ENCODE measurements around the gene KCNJ3. TPM values are rescaled to one million over a fixed set of nuclear protein-coding genes. Genes with fewer than 3 reads are reported as not detected.
A peak's percentile ranks its signal among the peaks of the same experiment; 100 is the strongest.

The KCNJ3 gene, protein sequence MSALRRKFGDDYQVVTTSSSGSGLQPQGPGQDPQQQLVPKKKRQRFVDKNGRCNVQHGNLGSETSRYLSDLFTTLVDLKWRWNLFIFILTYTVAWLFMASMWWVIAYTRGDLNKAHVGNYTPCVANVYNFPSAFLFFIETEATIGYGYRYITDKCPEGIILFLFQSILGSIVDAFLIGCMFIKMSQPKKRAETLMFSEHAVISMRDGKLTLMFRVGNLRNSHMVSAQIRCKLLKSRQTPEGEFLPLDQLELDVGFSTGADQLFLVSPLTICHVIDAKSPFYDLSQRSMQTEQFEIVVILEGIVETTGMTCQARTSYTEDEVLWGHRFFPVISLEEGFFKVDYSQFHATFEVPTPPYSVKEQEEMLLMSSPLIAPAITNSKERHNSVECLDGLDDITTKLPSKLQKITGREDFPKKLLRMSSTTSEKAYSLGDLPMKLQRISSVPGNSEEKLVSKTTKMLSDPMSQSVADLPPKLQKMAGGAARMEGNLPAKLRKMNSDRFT
- total RNA-seq = not detected in 2 replicates

DNA sequence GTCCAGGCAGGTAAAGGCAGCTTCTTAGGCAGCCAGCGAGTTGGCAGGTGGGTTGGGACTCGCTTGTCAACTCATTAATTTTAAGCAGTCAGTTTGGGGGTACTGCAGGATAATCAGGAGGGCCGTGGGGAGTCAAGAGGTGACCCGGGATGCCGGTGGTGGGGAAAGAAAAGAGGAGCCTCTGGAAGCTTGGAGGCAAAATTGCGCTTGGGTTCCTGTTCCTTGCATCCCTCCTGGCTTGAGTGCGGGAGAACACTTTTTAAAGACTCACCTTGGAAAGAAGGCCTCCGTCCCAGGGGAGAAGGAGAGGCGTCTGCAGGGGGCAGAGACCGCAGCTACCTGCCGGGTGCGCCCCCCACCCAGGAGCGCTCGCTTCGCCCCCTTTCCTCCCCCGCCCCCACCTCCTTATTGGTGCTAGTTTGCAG lies at the start of gene KCNJ3:
TSS of gene KCNJ3 (plus strand) at position 400 of the 425 bp plus-strand sequence. CDS start 81 bp downstream, outside the sequence.
- Mint-ChIP-seq H3K36me3 (ENCODE audit: low read depth) (no peaks in the 10 kb centered on the region), H3K4me3 (peak within 1 kb of the TSS; percentile 67), H3K27me3 (peaks cover 20% of the 10 kb centered on the region), H3K4me1 (peaks cover 3% of the 10 kb centered on the region), H3K27ac (no peak within 1 kb of the TSS), H3K9me3 (no peaks in the 10 kb centered on the region)
- ChIA-PET POLR2A (no interaction called here), CTCF (no interaction called here)
- no peak for DNase-seq
- TF ChIP-seq, protein P1, sequence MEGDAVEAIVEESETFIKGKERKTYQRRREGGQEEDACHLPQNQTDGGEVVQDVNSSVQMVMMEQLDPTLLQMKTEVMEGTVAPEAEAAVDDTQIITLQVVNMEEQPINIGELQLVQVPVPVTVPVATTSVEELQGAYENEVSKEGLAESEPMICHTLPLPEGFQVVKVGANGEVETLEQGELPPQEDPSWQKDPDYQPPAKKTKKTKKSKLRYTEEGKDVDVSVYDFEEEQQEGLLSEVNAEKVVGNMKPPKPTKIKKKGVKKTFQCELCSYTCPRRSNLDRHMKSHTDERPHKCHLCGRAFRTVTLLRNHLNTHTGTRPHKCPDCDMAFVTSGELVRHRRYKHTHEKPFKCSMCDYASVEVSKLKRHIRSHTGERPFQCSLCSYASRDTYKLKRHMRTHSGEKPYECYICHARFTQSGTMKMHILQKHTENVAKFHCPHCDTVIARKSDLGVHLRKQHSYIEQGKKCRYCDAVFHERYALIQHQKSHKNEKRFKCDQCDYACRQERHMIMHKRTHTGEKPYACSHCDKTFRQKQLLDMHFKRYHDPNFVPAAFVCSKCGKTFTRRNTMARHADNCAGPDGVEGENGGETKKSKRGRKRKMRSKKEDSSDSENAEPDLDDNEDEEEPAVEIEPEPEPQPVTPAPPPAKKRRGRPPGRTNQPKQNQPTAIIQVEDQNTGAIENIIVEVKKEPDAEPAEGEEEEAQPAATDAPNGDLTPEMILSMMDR (IDR thresholded peaks at IDR 0.05) = no peak
- intact Hi-C loops (cut with micrococcal nuclease) = no loop called here
- no peak for ATAC-seq (ENCODE audit: low read depth)

DNA sequence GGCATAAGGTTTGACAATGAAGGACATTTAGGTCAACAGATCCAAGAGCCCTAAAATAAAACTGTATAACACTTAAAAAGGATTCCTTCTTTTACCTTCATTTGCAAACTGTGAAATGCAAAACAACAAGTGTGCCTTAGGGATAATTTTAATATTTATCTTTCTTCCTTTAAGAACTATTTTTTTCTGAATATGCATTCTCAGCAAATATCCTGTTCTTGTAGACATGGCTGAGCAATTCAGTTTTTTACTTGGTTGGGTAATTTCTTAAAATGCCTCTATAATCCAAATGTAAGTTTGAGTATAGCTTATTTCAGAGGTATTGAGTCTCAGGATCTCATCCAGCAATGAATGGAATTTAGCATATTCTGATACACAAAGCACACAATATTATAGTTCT lies 43.0 kb upstream of the KCNJ3 start:
- no peak for DNase-seq
- no peaks in the 10 kb centered on the region for H3K27me3 Mint-ChIP-seq
- intact Hi-C loops (cut with micrococcal nuclease) = no loop called here
- TF ChIP-seq, protein P1 (IDR thresholded peaks at IDR 0.05) = no peak
- H3K4me1 Mint-ChIP-seq = no peaks in the 10 kb centered on the region
- no peak for ATAC-seq (ENCODE audit: low read depth)
- CTCF ChIA-PET = no interaction called here
- H3K27ac Mint-ChIP-seq = no peak overlapping the region
- H3K4me3 Mint-ChIP-seq = no peak overlapping the region
- H3K9me3 Mint-ChIP-seq = no peaks in the 10 kb centered on the region
- POLR2A ChIA-PET = no interaction called here
- no peaks in the 10 kb centered on the region for H3K36me3 Mint-ChIP-seq (ENCODE audit: low read depth)

DNA sequence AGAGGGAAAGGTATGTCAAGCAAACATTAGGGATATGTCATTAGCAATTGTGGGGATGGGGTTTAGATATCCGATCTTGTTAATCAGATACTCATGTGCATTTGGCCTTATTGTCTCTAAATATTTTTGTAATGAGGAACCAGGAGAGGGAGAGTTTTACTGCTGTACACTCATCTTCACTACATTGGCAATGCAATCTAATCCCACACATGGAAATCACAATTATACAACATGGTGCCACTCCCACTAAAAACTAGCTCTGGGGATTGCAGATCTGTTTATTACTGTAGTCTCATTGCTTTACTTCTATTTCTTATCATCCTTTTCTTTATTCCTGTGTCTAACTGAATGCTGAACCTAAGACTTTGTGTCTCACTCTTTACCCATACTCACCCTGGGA lies 39.6 kb upstream of the KCNJ3 start:
- CTCF ChIA-PET = no interaction called here

DNA sequence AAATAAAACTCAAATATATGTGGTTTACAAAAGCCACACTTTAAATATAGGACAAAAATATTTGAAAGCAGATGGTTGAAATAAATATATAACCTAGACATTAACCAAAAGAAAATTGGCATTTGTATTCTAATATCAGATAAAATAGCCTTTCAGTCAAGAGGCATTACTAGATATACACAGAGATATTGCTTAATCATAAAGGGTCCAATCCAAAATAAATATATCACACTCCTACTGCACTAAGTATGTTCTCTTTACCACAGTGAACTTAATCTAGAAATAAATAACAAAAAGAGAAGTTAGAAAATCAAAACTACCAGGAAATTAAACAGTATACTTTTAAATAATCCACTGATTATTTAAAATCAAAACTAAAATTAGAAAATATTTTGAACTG lies 34.2 kb upstream of the KCNJ3 start:
- H3K27ac Mint-ChIP-seq = no peak overlapping the region
- no peaks in the 10 kb centered on the region for H3K4me1 Mint-ChIP-seq
- TF ChIP-seq, protein P1 (IDR thresholded peaks at IDR 0.05) = no peak
- ChIA-PET CTCF (no interaction called here), POLR2A (no interaction called here)
- intact Hi-C loops (cut with micrococcal nuclease) = no loop called here
- no peaks in the 10 kb centered on the region for H3K9me3 Mint-ChIP-seq
- H3K4me3 Mint-ChIP-seq = no peak overlapping the region
- H3K27me3 Mint-ChIP-seq = no peaks in the 10 kb centered on the region
- H3K36me3 Mint-ChIP-seq (ENCODE audit: low read depth) = no peaks in the 10 kb centered on the region
- DNase-seq (no peak), ATAC-seq (ENCODE audit: low read depth) (no peak)

More for the DNA sequence above, 39.6 kb upstream of the KCNJ3 start:
- Mint-ChIP-seq H3K36me3 (ENCODE audit: low read depth) (no peaks in the 10 kb centered on the region), H3K4me1 (no peaks in the 10 kb centered on the region), H3K27me3 (no peaks in the 10 kb centered on the region), H3K27ac (no peak overlapping the region), H3K4me3 (no peak overlapping the region), H3K9me3 (no peaks in the 10 kb centered on the region)
- intact Hi-C loops (cut with micrococcal nuclease) = no loop called here
- ATAC-seq (ENCODE audit: low read depth) = no peak
- no peak for DNase-seq
- POLR2A ChIA-PET = no interaction called here
- TF ChIP-seq, protein P1 (IDR thresholded peaks at IDR 0.05) = no peak

DNA sequence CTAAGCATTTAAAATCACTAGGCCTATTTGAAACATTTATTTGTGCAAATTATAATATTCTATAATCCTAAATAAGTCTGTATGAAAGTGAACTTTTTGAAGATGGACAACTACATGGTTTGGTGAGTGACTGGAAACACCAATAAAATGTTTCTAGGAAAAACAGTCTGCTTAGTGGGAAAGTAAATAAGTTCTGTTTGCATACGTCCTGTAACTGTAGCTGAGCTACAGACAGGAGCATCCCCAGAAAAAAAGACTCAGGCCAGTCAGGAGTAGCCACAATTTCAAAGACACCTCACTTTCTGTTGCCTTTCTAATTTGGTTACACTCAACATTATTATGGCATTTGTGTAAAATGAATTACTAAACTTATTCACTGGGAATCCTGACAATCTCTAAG lies 28.4 kb upstream of the KCNJ3 start:
- H3K9me3 Mint-ChIP-seq = no peaks in the 10 kb centered on the region
- CTCF ChIA-PET = no interaction called here

More for the DNA sequence above, 28.4 kb upstream of the KCNJ3 start:
- Mint-ChIP-seq H3K27me3 (no peaks in the 10 kb centered on the region), H3K4me1 (no peaks in the 10 kb centered on the region), H3K4me3 (no peak overlapping the region), H3K36me3 (ENCODE audit: low read depth) (no peaks in the 10 kb centered on the region), H3K27ac (no peak overlapping the region)
- POLR2A ChIA-PET = no interaction called here
- ATAC-seq (ENCODE audit: low read depth) (no peak), DNase-seq (no peak)
- intact Hi-C loops (cut with micrococcal nuclease) = no loop called here
- TF ChIP-seq, protein P1 (IDR thresholded peaks at IDR 0.05) = no peak
